PC-9 (cell line): Measurements from ENCODE around the gene MTO1.

Experiments
- EZH2 ChIP-seq: fragments of 200-600 bp; sonication (generic); IDR thresholded peaks from 2 replicates; pipeline ENCODE4 v1.8.0; 2017; ENCODE audit warnings: antibody characterized with exemption, low read depth
- TF ChIP-seq, protein P1 (sequence below): fragments of 200-600 bp; sonication (generic); conservative IDR thresholded peaks from 2 replicates; pipeline ENCODE4 v1.6.1; 2017; ENCODE audit warnings: mixed run types, antibody characterized with exemption, mild to moderate bottlenecking, moderate library complexity

GRCh38 chr6:73532293-73532692 lies 70.8 kb downstream of the MTO1 start:
- TF ChIP-seq, protein P1, sequence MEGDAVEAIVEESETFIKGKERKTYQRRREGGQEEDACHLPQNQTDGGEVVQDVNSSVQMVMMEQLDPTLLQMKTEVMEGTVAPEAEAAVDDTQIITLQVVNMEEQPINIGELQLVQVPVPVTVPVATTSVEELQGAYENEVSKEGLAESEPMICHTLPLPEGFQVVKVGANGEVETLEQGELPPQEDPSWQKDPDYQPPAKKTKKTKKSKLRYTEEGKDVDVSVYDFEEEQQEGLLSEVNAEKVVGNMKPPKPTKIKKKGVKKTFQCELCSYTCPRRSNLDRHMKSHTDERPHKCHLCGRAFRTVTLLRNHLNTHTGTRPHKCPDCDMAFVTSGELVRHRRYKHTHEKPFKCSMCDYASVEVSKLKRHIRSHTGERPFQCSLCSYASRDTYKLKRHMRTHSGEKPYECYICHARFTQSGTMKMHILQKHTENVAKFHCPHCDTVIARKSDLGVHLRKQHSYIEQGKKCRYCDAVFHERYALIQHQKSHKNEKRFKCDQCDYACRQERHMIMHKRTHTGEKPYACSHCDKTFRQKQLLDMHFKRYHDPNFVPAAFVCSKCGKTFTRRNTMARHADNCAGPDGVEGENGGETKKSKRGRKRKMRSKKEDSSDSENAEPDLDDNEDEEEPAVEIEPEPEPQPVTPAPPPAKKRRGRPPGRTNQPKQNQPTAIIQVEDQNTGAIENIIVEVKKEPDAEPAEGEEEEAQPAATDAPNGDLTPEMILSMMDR = no peak
- TF ChIP-seq EZH2 = no peak
